ENCODE results near the gene APOBEC2. TPM values are rescaled to one million over a fixed set of nuclear protein-coding genes. Genes with fewer than 3 reads are reported as not detected.

Gene APOBEC2
- total RNA-seq, 1 experiment from 2014 or later, result 4.8 TPM

DNA sequence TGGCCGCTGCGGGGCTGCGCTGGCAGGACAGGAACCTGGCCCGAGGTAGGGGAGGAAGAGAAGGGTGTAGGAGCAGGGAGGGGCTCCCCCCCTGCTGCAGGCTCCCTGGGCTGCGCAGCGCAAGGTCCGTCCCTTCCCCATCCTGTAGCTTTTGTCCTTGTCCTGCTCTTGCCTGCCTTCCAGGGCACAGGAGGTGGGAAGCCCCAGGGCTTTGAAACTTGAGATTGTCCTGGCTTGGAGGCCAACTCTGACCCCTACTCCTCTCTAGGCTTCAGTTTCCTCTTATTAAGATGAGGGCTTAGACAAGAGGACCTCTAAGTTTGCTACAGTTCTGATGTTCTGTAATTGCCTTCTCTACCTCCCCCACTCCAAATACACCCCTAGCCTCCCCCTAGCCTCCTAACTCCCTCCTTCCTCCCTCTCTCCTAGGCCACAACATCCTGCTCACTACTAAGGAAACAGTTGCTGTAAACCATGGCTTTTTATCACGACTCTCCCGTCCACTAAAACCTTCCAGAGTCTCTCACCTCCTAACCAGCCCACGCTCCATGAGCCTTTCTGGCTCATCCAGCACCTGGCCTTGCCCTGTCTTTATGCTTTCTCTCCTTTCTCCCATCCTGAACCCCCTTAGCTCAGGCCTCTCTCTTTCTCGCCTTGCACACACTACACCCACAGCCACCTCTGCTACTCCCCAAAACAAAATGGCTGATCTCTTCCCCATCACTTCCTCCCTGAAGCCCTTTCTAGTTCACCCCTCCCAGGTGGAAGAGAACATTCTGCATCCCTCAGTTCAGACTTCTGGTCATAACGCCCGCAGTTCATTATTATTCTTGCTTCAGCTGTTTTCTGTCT, 24.2 kb upstream of the APOBEC2 start:
- H3K27ac Mint-ChIP-seq (ENCODE audit: unreplicated experiment), result no peak overlapping the region
- Histone ChIP-seq H3K4me3 (ENCODE audit: low read depth, low read length) (no peak overlapping the region), H3K4me1 (no peaks in the 10 kb centered on the region), H3K36me3 (ENCODE audit: control insufficient read depth, insufficient read depth, low read length) (no peaks in the 10 kb centered on the region), H3K9me3 (no peaks in the 10 kb centered on the region), H3K27me3 (replicated peaks; ENCODE audit: control insufficient read depth, insufficient read depth, low read length) (no peaks in the 10 kb centered on the region)
- ChIA-PET CTCF (interaction anchor here (1.1 kb wide), 1 partner anchor 12 kb away, joined by 3 read pairs; no protein-coding TSS in a partner anchor), POLR2A (no interaction called here)
- no peaks in the 10 kb centered on the region for H3K36me3 Mint-ChIP-seq (ENCODE audit: insufficient read depth, unreplicated experiment)
- no peaks in the 10 kb centered on the region for H3K9me3 Mint-ChIP-seq (ENCODE audit: unreplicated experiment)
- intact Hi-C loops (cut with micrococcal nuclease; ENCODE audit: unreplicated experiment), result loop anchor here (5.0 kb wide), 1 partner anchor 39 kb away; no protein-coding TSS in a partner anchor
- DNase-seq, result no peak
- H3K27me3 Mint-ChIP-seq (ENCODE audit: insufficient read depth, unreplicated experiment), result no peaks in the 10 kb centered on the region
- peaks cover 6% of the 10 kb centered on the region for H3K4me1 Mint-ChIP-seq (ENCODE audit: low read depth, unreplicated experiment)
- BruUV-seq (replicated peaks), result no TSS peak
- peak overlapping the region; percentile 63 for H3K4me3 Mint-ChIP-seq (ENCODE audit: unreplicated experiment)
- TF ChIP-seq CTCF (IDR thresholded peaks at IDR 0.05; ENCODE audit: insufficient read depth in 1 of 2, low read depth in 1 of 2, low read length in 1 of 2, severe bottlenecking in 1 of 2, unreplicated experiment in 1 of 2), result no peak

DNA sequence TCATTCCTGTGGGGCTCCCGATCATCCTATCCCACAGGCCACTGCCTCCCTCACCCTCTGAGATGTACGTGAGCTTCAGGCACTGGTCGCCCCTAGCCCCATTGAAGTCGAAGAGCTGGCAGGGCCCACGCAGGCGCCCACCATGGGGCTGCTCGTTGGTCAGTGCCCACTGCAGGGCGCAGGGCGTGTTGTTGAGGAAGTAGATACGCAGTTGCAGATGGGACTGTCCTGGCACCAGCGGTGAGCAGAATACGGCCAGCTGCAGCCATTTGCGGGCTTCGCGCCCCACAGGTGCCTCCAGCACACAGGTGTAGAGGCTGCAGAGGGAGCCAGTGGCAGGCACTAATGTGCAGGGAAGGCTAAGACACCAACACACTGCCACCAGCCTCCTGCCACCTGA, 20.2 kb upstream of the APOBEC2 start:
- no peak overlapping the region for H3K27ac Mint-ChIP-seq (ENCODE audit: unreplicated experiment)
- H3K27me3 ChIP-seq (replicated peaks; ENCODE audit: control insufficient read depth, insufficient read depth, low read length), result no peaks in the 10 kb centered on the region
- TF ChIP-seq CTCF (IDR thresholded peaks at IDR 0.05; ENCODE audit: insufficient read depth in 1 of 2, low read depth in 1 of 2, low read length in 1 of 2, severe bottlenecking in 1 of 2, unreplicated experiment in 1 of 2), result no peak
- CTCF ChIA-PET, result interaction anchor here (1.2 kb wide), 1 partner anchor 33 kb away, joined by 3 read pairs; no protein-coding TSS in a partner anchor
- H3K9me3 ChIP-seq, result no peaks in the 10 kb centered on the region
- H3K9me3 Mint-ChIP-seq (ENCODE audit: unreplicated experiment), result no peaks in the 10 kb centered on the region
- POLR2A ChIA-PET, result no interaction called here
- peaks cover 20% of the 10 kb centered on the region for H3K4me1 Mint-ChIP-seq (ENCODE audit: low read depth, unreplicated experiment)
- no peaks in the 10 kb centered on the region for H3K36me3 ChIP-seq (ENCODE audit: control insufficient read depth, insufficient read depth, low read length)
- no peaks in the 10 kb centered on the region for H3K36me3 Mint-ChIP-seq (ENCODE audit: insufficient read depth, unreplicated experiment)
- intact Hi-C loops (cut with micrococcal nuclease; ENCODE audit: unreplicated experiment), result no loop called here
- peaks cover 11% of the 10 kb centered on the region for H3K4me1 ChIP-seq
- BruUV-seq (replicated peaks), result no TSS peak
- H3K4me3 Mint-ChIP-seq (ENCODE audit: unreplicated experiment), result no peak overlapping the region
- H3K4me3 ChIP-seq (ENCODE audit: low read depth, low read length), result no peak overlapping the region
- H3K27me3 Mint-ChIP-seq (ENCODE audit: insufficient read depth, unreplicated experiment), result no peaks in the 10 kb centered on the region
- no peak for DNase-seq

DNA sequence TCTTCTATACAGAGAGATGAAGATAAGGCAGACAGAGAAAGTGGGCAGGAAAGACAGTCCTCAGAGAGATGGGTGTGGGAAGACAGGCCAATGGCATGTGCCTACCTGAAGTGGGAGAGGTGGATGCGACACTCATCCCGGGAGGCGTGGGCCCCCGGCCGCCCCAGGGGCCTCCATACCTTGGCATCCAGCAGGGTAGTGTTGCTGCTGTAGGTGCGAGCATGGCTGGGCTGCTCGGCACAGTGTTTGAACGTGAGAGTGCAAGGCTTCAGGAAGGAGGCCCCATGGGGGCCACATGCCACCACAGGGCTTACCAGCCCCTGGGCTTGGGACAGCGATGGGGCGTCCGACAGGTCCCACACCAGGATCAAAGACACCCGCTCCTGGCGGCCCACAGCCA, 19.2 kb upstream of the APOBEC2 start:
- Mint-ChIP-seq H3K27ac (ENCODE audit: unreplicated experiment) (no peak overlapping the region), H3K9me3 (ENCODE audit: unreplicated experiment) (no peaks in the 10 kb centered on the region), H3K27me3 (ENCODE audit: insufficient read depth, unreplicated experiment) (no peaks in the 10 kb centered on the region), H3K36me3 (ENCODE audit: insufficient read depth, unreplicated experiment) (no peaks in the 10 kb centered on the region), H3K4me1 (ENCODE audit: low read depth, unreplicated experiment) (peaks cover 24% of the 10 kb centered on the region), H3K4me3 (ENCODE audit: unreplicated experiment) (no peak overlapping the region)
- H3K27me3 ChIP-seq (replicated peaks; ENCODE audit: control insufficient read depth, insufficient read depth, low read length), result no peaks in the 10 kb centered on the region
- intact Hi-C loops (cut with micrococcal nuclease; ENCODE audit: unreplicated experiment), result no loop called here
- CTCF ChIA-PET, result no interaction called here
- H3K36me3 ChIP-seq (ENCODE audit: control insufficient read depth, insufficient read depth, low read length), result no peaks in the 10 kb centered on the region
- DNase-seq, result no peak
- BruUV-seq (replicated peaks), result no TSS peak
- no peak for TF ChIP-seq CTCF (IDR thresholded peaks at IDR 0.05; ENCODE audit: insufficient read depth in 1 of 2, low read depth in 1 of 2, low read length in 1 of 2, severe bottlenecking in 1 of 2, unreplicated experiment in 1 of 2)
- no peaks in the 10 kb centered on the region for H3K9me3 ChIP-seq
- H3K4me3 ChIP-seq (ENCODE audit: low read depth, low read length), result no peak overlapping the region
- H3K4me1 ChIP-seq, result peaks cover 20% of the 10 kb centered on the region
- POLR2A ChIA-PET, result no interaction called here

Measured in Caco-2 (cell line).